ENCODE results near the gene HORMAD2.
"Not testable (repeated sequence)": the region's sequence is repeated elsewhere in the genome, so short reads cannot be mapped to it uniquely, and the experiment has no call there.

Gene HORMAD2

GRCh38 chr22:30057375-30057774 is 22.9 kb upstream of the HORMAD2 start:
- FAIRE-seq, result no peak

GRCh38 chr22:30059346-30060020 is 20.8 kb upstream of the HORMAD2 start:
- not testable (repeated sequence) for FAIRE-seq

DNA sequence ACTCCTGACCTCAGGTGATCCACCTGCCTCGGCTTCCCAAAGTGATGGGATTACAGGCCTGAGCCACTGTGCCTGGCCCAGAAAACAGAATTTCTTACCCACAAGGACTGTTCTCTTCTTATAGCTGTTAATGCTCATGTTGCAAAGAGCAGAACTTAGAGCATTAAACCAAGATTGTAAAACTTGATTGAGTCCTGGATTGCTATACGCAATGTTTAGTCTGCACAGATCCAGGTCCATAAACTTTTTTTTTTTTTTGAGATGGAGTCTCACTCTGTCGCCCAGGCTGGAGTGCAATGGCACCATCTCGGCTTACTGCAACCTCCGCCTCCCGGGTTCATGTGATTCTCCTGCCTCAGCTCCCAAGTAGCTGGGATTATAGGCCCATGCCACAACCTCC is 19.2 kb upstream of the HORMAD2 start:
- FAIRE-seq, result not testable (repeated sequence)

- FAIRE-seq, result no peak
Measured at GRCh38 chr22:30062259-30062658, 18.0 kb upstream of the HORMAD2 start.

GRCh38 chr22:30062950-30063349 is 17.3 kb upstream of the HORMAD2 start:
- FAIRE-seq, result peak; percentile 23

DNA sequence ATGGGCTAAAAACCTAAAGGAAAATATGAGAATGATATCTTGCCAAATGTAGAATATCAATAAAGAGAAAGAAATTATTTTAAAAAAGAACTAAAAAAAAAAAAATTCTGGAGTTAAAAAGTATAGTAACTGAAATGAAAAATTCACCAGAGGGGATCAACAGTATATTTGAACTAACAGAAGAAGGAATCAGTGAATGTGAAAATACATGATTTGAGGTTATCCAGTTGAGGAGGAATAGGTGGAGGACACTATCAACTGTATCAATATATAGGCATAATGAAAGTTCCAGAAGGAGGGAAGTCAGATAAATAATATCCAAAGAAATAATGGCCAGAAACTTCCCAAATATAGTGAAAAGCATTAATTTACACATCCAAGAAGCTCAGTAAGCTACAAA is 16.1 kb upstream of the HORMAD2 start:
- FAIRE-seq, result no peak

DNA sequence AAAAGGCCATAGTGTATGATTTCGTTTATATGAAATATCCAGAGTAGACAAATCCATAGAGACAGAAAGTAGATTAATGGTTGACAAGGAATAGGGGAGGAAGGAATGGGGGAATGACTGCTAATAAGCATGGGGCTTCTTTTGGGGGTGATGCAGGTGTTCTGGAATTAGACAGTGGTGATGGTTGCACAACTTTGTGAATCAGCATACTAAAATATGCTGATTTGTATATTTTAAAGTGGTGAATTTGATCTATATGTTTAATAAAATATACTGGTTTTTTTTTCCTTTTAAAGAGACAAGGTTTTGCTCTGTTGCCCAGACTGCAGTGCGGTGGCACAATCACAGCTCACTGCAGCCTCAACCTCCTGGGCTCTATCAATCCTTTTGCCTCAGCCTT is 6.5 kb upstream of the HORMAD2 start:
- no peak for FAIRE-seq

DNA sequence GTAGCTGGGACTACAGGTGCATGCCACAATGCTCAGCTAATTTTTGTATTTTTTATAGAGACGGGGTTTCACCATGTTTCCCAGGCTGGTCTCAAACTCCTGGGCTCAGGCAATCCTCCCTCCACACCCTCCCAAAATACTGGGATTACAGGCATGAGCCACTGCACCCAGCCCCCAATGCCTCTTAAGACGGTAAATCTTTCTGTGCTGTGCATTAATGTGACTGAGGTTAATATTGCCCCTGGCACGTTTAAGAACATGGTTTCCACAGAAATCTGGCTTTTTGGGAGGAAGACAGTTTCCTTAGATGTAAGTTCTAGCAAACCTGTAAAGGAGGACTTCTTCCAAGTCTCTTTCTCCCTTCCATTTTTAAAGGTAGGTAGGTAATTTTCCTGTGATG is 6.1 kb upstream of the HORMAD2 start:
- no peak for FAIRE-seq

GRCh38 chr22:30074994-30075393 is 5.3 kb upstream of the HORMAD2 start:
- no peak for FAIRE-seq

GRCh38 chr22:30077279-30077880 is 2.9 kb upstream of the HORMAD2 start:
- no peak for FAIRE-seq

- no peak for FAIRE-seq
Measured at GRCh38 chr22:30078320-30079311, 1.6 kb upstream of the HORMAD2 start.

- no peak for FAIRE-seq
Measured at GRCh38 chr22:30080805-30081204, 541 bp downstream of the HORMAD2 start.

- no peak for FAIRE-seq
Measured at GRCh38 chr22:30086496-30086895, 6.2 kb downstream of the HORMAD2 start.

DNA sequence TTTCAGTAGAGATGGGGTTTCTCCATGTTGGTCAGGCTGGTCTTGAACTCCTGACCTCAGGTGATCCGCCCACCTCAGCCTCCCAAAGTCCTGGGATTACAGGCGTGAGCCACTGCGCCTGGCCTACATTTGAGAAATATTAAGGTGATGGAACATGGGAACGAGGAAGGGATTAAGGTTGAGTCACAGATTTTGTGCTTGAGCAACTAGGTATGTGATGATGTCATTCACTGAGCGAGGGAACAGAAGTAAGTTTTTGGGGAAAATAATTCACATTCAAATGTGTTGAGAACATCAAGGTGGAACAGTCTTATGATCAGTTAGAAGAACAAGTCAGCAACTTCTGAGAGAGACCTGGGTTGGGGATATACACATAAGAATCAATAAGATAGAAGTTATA is 6.8 kb downstream of the HORMAD2 start:
- not testable (repeated sequence) for FAIRE-seq

DNA sequence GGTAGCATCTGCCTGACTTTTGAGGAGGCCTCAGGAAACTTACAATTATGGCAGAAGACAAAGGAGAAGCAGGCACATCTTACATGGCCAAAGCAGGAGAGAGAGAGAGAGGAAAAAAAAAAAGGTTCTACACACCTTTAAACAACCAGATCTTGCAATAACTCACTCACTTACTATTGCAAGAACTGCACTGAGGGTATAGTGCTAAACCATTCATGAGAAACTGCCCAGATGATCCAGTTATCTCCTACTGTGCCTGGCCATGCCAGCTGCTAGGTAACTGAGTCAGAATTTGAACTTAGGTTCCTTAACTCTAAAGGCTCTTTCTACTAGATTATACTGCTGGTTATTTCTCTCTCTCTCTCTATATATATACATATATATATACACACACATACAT is 7.3 kb downstream of the HORMAD2 start:
- no peak for FAIRE-seq

DNA sequence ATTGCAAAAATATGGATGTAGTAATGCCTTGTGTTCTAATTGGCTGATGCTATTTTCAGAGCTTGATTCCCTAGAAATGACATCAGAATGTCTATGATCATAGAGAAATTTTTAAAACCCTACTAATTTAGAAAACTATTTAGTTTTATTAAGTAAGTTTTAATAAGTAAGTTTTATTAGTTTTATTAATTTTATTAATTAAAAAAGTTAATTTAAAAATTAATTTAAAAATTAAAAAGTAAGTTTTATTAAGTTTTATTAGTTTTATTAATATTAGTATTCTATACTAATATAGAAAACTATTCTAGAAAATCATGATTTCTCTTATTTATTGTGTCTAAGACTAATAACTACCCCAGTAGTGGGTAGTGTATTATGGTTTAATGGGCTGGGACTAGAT is 8.2 kb downstream of the HORMAD2 start:
- FAIRE-seq, result no peak

DNA sequence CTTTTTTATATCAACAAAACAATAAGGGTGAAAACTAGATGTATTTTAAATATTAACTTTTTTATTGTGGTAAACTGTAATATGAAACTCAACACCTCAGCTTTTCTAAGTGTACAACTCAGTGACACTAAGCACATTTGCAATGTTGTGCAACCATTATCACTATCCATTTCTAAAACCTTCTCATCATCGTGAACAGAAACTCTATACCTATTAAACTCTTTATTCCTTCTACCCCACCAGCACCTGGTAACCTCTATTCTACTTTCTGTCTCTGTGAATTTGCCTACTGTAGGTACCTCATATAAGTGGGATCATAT is 9.4 kb downstream of the HORMAD2 start:
- FAIRE-seq, result no peak

DNA sequence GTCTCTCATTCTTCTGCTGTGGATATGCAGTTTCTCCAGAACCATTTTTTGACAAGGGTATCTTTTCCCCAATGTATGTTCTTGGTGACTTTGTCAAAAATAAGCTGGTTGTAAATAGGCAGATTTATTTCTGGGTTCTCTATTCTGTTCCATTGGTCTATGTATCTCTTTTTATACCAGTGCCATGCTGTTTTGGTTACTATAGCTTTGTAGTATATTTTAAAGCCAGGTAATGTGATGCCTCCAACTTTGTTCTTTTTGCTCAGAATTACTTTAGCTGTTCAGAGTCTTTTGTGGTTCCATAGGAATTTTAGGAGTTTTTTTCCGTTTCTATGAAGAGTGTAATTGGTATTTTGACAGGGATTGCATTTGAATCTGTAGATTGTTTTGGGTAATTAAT is 12.4 kb downstream of the HORMAD2 start:
- no peak for FAIRE-seq

- no peak for FAIRE-seq
Measured at GRCh38 chr22:30094804-30095203, 14.5 kb downstream of the HORMAD2 start.

DNA sequence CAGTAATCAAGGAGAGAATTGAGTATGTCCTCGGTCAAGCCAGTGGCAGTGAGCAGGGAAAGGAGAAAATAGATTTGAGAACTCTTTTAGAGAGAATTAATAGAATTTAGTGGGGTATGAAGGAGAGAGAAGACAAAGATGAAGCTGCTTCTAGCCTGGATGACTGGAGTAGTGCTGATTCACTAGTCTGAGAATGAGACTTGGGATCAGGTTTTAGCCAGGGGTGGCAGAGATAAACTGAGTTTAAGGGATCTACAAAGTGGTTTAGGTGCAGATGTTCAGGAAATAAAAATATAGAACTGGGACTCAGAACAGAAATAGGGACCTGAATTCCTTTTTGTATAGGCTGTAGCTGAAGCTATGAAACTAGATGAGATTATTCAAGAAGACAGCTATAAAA is 17.6 kb downstream of the HORMAD2 start:
- no peak for FAIRE-seq

DNA sequence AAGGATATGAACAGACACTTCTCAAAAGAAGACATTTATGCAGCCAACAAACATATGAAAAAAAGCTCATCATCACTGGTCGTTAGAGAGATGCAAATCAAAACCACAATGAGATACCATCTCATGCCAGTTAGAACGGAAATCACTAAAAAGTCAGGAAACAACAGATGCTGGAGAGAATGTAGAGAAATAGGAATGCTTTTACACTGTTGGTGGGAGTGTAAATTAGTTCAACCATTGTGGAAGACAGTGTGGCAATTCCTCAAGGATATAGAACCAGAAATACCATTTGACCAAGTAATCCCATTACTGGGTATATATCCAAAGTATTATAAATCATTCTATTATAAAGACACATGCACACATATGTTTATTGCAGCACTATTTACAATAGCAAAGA is 20.5 kb downstream of the HORMAD2 start:
- FAIRE-seq, result not testable (repeated sequence)

DNA sequence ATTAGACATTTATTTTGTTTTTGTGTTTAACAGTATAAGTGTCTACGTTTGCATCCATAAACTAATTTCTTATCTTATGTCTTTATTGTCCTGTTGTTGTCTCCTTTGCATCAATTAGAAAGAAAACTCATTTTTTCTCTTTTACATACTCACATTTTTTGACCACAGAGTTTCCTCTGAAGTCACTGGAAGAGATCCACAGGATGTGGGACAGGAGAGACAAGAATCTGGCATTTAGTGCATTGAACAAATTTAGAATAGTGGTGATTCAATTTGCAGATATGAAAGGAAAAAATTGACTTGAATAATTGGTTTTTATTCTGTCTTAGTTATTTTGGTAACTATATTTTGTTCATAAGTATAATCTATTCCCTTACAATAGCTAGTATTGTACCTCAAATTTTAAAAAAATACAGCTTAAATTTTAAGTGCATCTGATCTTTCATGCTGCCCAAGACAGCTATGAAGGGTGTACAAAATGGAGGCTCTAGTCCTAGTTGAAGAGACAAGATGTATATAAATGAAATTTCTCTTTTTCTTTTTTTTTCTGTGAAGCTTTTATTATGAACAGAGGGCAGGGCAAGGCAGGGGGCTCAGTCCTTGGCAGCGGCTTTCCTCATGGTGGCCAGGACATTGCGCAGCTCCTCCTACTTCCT is 24.4 kb downstream of the HORMAD2 start:
- peak; percentile 37 for FAIRE-seq

- no peak for FAIRE-seq
Measured at GRCh38 chr22:30105483-30105882, 25.2 kb downstream of the HORMAD2 start.
